ENCODE results near the gene STXBP6. TPM values are rescaled to one million over a fixed set of nuclear protein-coding genes. Genes with fewer than 3 reads are reported as not detected.

STXBP6 gene
- total and polyA plus RNA-seq, 2 donors (not counting 3 experiments of a cell fraction or from before 2014, with no cell fraction given), result 0.06 TPM; not detected in 1

DNA sequence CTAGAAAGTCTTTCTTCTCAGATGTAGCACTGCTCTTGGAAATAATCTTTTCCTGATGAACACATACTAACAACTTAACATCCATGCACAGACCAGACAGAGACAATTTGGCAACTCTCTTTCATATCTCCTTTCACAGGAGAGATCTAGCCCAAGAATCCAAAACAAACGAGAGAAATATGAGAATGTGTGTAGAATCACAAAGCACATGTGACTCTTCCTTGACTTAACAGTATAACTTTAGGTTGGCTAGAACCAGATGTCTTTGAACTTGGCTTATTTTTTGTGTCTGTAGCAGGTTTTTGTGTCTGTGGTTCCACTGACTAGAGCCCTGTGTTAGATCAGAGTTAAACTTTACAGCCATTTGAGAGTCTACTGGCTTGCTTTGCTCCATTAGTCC is 114.2 kb downstream of the STXBP6 start:
- Histone ChIP-seq H3K4me1 (ENCODE audit: control insufficient read depth, extremely low read depth, insufficient read depth, low read length) (peaks cover 10% of the 10 kb centered on the region), H3K27me3 (ENCODE audit: control insufficient read depth in 2 of 2, insufficient read depth in 2 of 2, low read length in 2 of 2) (no peaks in the 10 kb centered on the region), H3K27ac (ENCODE audit: insufficient read depth, low read depth, low read length) (no peak overlapping the region), H3K9ac (replicated peaks; ENCODE audit: extremely low read depth, insufficient read depth, low read length) (no peak overlapping the region), H3K9me1 (replicated peaks; ENCODE audit: control insufficient read depth, extremely low read depth, insufficient read depth, low read length) (no peaks in the 10 kb centered on the region), H3K4me2 (ENCODE audit: insufficient read depth, low read length) (no peak overlapping the region), H3K36me3 (ENCODE audit: control insufficient read depth in 2 of 2, extremely low read depth in 1 of 2, insufficient read depth in 2 of 2, low read length in 2 of 2) (no peaks in the 10 kb centered on the region), H3K9me3 (replicated peaks; ENCODE audit: control insufficient read depth, insufficient read depth, low read length) (no peaks in the 10 kb centered on the region), H2AFZ (ENCODE audit: low read depth, low read length) (no peak overlapping the region), H4K20me1 (replicated peaks; ENCODE audit: control insufficient read depth, extremely low read depth, insufficient read depth, low read length) (no peaks in the 10 kb centered on the region), H3K79me2 (ENCODE audit: control insufficient read depth, insufficient read depth, low read length) (no peaks in the 10 kb centered on the region), H3K4me3 (replicated peaks in 1 of 3; ENCODE audit: insufficient read depth in 1 of 3, low read depth in 1 of 3, low read length in 3 of 3) (no peak overlapping the region)
- DNase-seq (ENCODE audit: low read depth, low spot score) (no peak), FAIRE-seq (no peak)
- intact Hi-C loops (cut with micrococcal nuclease), result loop anchor here (2.0 kb wide), 1 partner anchor 49 kb away; no protein-coding TSS in a partner anchor
- dilution Hi-C loops (cut with MboI; ENCODE audit: extremely low pct_ligation_motif_present, low sequenced_read_pairs), result no loop called here
- TF ChIP-seq GATA2 (IDR thresholded peaks at IDR 0.05; ENCODE audit: insufficient read depth, insufficient read length, low read depth, low read length) (no peak), EZH2 (IDR thresholded peaks at IDR 0.05; ENCODE audit: borderline replicate concordance, low read depth, low read length, severe bottlenecking) (no peak), POLR2AphosphoS5 (IDR thresholded peaks at IDR 0.05; ENCODE audit: insufficient read depth, low read depth, low read length) (no peak), JUN (IDR thresholded peaks at IDR 0.05; ENCODE audit: borderline replicate concordance, insufficient read depth, insufficient read length, low read depth) (no peak), POLR2A (IDR thresholded peaks at IDR 0.05; ENCODE audit: low read depth, low read length) (no peak), MYC (IDR thresholded peaks at IDR 0.05; ENCODE audit: low read depth, low read length) (no peak), FOS (IDR thresholded peaks at IDR 0.05; ENCODE audit: borderline replicate concordance, insufficient read depth, low read length) (no peak)
- TF ChIP-seq, protein P1, sequence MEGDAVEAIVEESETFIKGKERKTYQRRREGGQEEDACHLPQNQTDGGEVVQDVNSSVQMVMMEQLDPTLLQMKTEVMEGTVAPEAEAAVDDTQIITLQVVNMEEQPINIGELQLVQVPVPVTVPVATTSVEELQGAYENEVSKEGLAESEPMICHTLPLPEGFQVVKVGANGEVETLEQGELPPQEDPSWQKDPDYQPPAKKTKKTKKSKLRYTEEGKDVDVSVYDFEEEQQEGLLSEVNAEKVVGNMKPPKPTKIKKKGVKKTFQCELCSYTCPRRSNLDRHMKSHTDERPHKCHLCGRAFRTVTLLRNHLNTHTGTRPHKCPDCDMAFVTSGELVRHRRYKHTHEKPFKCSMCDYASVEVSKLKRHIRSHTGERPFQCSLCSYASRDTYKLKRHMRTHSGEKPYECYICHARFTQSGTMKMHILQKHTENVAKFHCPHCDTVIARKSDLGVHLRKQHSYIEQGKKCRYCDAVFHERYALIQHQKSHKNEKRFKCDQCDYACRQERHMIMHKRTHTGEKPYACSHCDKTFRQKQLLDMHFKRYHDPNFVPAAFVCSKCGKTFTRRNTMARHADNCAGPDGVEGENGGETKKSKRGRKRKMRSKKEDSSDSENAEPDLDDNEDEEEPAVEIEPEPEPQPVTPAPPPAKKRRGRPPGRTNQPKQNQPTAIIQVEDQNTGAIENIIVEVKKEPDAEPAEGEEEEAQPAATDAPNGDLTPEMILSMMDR (IDR thresholded peaks at IDR 0.05; ENCODE audit: extremely low read depth in 1 of 2, insufficient read depth in 1 of 2, low read depth in 1 of 2, low read length in 2 of 2), result no peak
- TF ChIP-seq, protein P2, sequence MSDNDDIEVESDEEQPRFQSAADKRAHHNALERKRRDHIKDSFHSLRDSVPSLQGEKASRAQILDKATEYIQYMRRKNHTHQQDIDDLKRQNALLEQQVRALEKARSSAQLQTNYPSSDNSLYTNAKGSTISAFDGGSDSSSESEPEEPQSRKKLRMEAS (IDR thresholded peaks at IDR 0.05; ENCODE audit: insufficient read depth, insufficient read length), result no peak
- POLR2A ChIA-PET, result no interaction called here
- no TSS peak for BruUV-seq (replicated peaks)
- CTCF ChIA-PET, result no interaction called here

All from endothelial cell of umbilical vein (primary cell).